SH-SY5Y (cell line): ENCODE measurements around the gene PARP14.

ENCODE experiments used
- GATA2 ChIP-seq: IDR thresholded peaks from 2 replicates; pipeline ENCODE4 v1.6.1; 2011; ENCODE audit warnings: mild to moderate bottlenecking, low read depth, low read length
- GATA3 ChIP-seq: IDR thresholded peaks from 2 replicates; pipeline ENCODE4 v1.6.1; 2011; ENCODE audit warnings: low read depth, mild to moderate bottlenecking, low read length, moderate library complexity

GRCh38 chr3:122767540-122768372 lies 87.1 kb downstream of the PARP14 start:
- TF ChIP-seq GATA3 (no peak), GATA2 (no peak)
